Right cardiac atrium (tissue), 5 donors: ENCODE results near the gene SOX2. TPM values are rescaled to one million over a fixed set of nuclear protein-coding genes. Genes with fewer than 3 reads are reported as not detected.

ENCODE experiments used
- ATAC-seq, 2 donors: fragments of 200-7000 bp; cut with Tn5 transposase; one replicate each; pipeline versions ENCODE4 v1.8.0 to v1.9.1; 2020; ENCODE audit warnings: moderate library complexity in 2 of 2, mild to moderate bottlenecking in 1 of 2
- DNase-seq, 3 donors: peaks; one replicate each; pipeline ENCODE4 v3.0.0-alpha.2; 2020
- H3K27ac ChIP-seq: one replicate; pipeline ENCODE4 v1.5.1; 2013; ENCODE audit warnings: mild to moderate bottlenecking, low read length, control low read depth, moderate library complexity
- H3K27me3 ChIP-seq: one replicate; pipeline ENCODE4 v1.6.1; 2013; ENCODE audit not compliant: control insufficient read depth, insufficient read depth
- H3K4me1 ChIP-seq: one replicate; pipeline ENCODE4 v1.6.1; 2013; ENCODE audit warnings: low read length; ENCODE audit not compliant: control insufficient read depth, insufficient read depth
- H3K4me3 ChIP-seq: one replicate; pipeline ENCODE4 v1.5.1; 2013; ENCODE audit warnings: low read length, control low read depth
- H3K9me3 ChIP-seq: one replicate; pipeline ENCODE4 v1.6.1; 2013; ENCODE audit warnings: low read length; ENCODE audit not compliant: control insufficient read depth
- WGBS: extraction: QIAGEN DNeasy Blood & Tissue Kit; methylation state at CpG from one replicate; pipeline ENCODE4 v1.1.7; 2013; 5-methylcytosine and 5-hydroxymethylcytosine counted together
- intact Hi-C, 4 donors: fragments of 100-400 bp; cut with DNase I; formaldehyde crosslinking; loops; one replicate each; pipeline versions ENCODE4 v1.11.0 to v1.14.0; 2022 to 2023
- polyA plus RNA-seq: library from polyadenylated mRNA; stranded (reverse); fragments of 200-250 nt; gene quantifications from one replicate; pipeline ENCODE4 v1.2.3, GENCODE V29; 2013
- total RNA-seq, 4 donors: library from RNA; stranded (reverse); fragmentation: NEBNext Ultra II Directional; extraction: Animal tissue kit (Norgen Biotek cat#: 25700); gene quantifications; one replicate each; pipeline ENCODE4 v1.2.1, GENCODE V29; 2021
- donor health status: healthy with polysubstance abuse.
- donor health status: DM: no; HTN: yes; CAD: no.
- donor health status: DM: no; HTN: no; CAD: no.
- donor health status: DM: no; HTN: yes; CAD: no; lungs with severe emphysema.
- donor health status: DM: yes; HTN: yes; CAD: no.

SOX2 gene
- total and polyA plus RNA-seq, 5 donors = 0.17 to 1.0 (median 0.28) TPM; not detected in 1

- Histone ChIP-seq H3K27me3 (peaks cover 10% of the 10 kb centered on the region), H3K4me1 (no peaks in the 10 kb centered on the region), H3K27ac (no peak overlapping the region), H3K4me3 (no peak overlapping the region), H3K9me3 (no peaks in the 10 kb centered on the region)
- DNase-seq = no peak
- intact Hi-C loops = loop anchor here in 1 of 4 donors (10.0 kb wide), 1 partner anchor 528 kb away; no protein-coding TSS in a partner anchor
- ATAC-seq = no peak
- 14% methylated on average over 5 of the region's 5 CpGs for WGBS
Measured at GRCh38 chr3:181716966-181717365, 5.2 kb downstream of the SOX2 start.

- Histone ChIP-seq H3K27ac (no peak overlapping the region), H3K4me3 (no peak overlapping the region), H3K4me1 (no peaks in the 10 kb centered on the region), H3K27me3 (peaks cover 12% of the 10 kb centered on the region), H3K9me3 (no peaks in the 10 kb centered on the region)
- WGBS = 23% methylated on average over 6 of the region's 6 CpGs
- ATAC-seq (no peak), DNase-seq (no peak)
- intact Hi-C loops = loop anchor here in 1 of 4 donors (10.0 kb wide), 1 partner anchor 527 kb away; no protein-coding TSS in a partner anchor
Measured at GRCh38 chr3:181717549-181718171, 5.9 kb downstream of the SOX2 start.

DNA sequence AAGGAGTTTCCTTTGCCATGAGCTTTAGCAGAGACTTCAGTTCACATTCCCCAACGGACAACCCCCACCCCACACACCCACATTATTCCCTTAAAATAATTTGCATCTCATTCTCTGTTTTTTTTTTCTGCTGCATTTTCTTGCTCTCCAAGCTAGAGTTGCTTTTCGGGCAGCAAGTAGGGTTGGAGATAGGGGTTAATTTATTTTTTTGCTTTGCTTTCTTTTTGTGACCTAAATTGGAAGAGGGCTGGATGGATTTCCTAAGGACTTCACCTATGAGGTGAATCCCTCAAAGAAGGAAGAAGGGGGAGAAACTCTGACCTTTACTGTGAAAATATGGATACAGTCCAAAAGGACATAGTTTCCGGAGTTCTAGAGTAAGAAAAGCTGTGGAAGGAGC lies 6.6 kb downstream of the SOX2 start:
- H3K4me3 ChIP-seq = no peak overlapping the region
- H3K4me1 ChIP-seq = no peaks in the 10 kb centered on the region
- no peaks in the 10 kb centered on the region for H3K9me3 ChIP-seq
- peaks cover 12% of the 10 kb centered on the region for H3K27me3 ChIP-seq
- WGBS = 24% methylated on average over 3 of the region's 3 CpGs
- DNase-seq = no peak
- no peak overlapping the region for H3K27ac ChIP-seq
- no peak for ATAC-seq
- intact Hi-C loops = loop anchor here in 1 of 4 donors (10.0 kb wide), 1 partner anchor 526 kb away; no protein-coding TSS in a partner anchor

DNA sequence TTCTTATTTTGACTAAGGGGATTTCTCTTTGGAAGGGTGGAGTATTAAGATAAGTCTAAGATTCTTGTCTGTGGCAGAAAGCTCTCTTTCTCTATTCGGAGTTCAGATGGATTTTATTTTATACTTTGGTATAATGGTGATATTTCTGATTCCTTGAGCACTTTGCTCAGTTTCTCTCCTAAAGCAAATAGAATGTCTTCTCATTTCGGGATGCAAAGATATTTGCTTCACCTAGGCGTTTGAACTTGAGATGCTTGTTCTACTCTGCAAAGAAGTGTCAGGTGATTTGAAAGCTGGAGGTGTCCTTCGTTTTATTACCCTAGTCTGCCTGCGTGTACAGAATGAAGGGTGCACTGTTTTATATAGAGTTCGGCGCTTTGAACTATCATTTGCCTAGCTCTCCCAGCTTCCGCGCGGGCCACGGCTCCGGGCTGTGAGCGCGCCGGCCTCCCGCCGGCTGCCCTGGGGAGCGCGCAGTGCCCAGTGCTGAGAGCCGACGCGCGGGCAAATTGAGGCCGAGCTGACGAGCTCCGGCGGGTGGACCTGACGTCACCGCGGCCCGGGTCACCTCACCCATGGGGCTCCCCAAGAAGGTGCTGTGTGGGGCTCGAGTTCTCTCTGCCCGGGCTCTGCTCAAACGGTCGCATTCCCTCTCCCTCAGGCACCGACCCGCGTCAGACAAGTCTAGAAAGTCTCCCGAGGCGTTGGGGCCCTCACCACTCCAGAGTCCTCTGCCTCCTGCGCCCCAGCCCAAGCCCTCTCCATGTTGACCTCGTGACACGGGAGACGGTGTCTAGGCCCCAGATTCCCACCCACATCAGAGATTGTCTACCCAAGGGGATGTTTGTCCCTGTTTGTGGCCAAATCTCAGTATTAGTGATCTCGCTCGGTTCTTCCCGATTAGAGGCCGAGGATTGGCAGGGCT lies 7.5 kb downstream of the SOX2 start:
- DNase-seq (no peak), ATAC-seq (no peak)
- H3K4me1 ChIP-seq = no peaks in the 10 kb centered on the region
- intact Hi-C loops = loop anchor here in 1 of 4 donors (10.0 kb wide), 1 partner anchor 526 kb away; no protein-coding TSS in a partner anchor
- 7% methylated on average over 48 of the region's 48 CpGs for WGBS
- H3K27me3 ChIP-seq = peaks cover 12% of the 10 kb centered on the region
- no peaks in the 10 kb centered on the region for H3K9me3 ChIP-seq
- no peak overlapping the region for H3K4me3 ChIP-seq
- no peak overlapping the region for H3K27ac ChIP-seq

- no peak overlapping the region for H3K27ac ChIP-seq
- ATAC-seq (no peak), DNase-seq (no peak)
- no peaks in the 10 kb centered on the region for H3K9me3 ChIP-seq
- 7% methylated on average over 23 of the region's 23 CpGs for WGBS
- no peak overlapping the region for H3K4me3 ChIP-seq
- peaks cover 6% of the 10 kb centered on the region for H3K27me3 ChIP-seq
- intact Hi-C loops = loop anchor here in 1 of 4 donors (10.0 kb wide), 1 partner anchor 525 kb away; no protein-coding TSS in a partner anchor
- no peaks in the 10 kb centered on the region for H3K4me1 ChIP-seq
Measured at GRCh38 chr3:181719991-181720680, 8.4 kb downstream of the SOX2 start.

GRCh38 chr3:181721046-181721875 lies 9.5 kb downstream of the SOX2 start:
- Histone ChIP-seq H3K27me3 (peaks cover 6% of the 10 kb centered on the region), H3K9me3 (no peaks in the 10 kb centered on the region), H3K4me1 (no peaks in the 10 kb centered on the region), H3K4me3 (no peak overlapping the region), H3K27ac (no peak overlapping the region)
- ATAC-seq (no peak), DNase-seq (no peak)
- intact Hi-C loops = no loop called here
- 31% methylated on average over 4 of the region's 4 CpGs for WGBS

- H3K27ac ChIP-seq = no peak overlapping the region
- peaks cover 6% of the 10 kb centered on the region for H3K27me3 ChIP-seq
- ATAC-seq = no peak
- H3K4me3 ChIP-seq = no peak overlapping the region
- DNase-seq = no peak
- WGBS = 12% methylated on average over 4 of the region's 4 CpGs
- no peaks in the 10 kb centered on the region for H3K9me3 ChIP-seq
- H3K4me1 ChIP-seq = peaks cover 2% of the 10 kb centered on the region
- intact Hi-C loops = no loop called here
Measured at GRCh38 chr3:181722156-181722555, 10.4 kb downstream of the SOX2 start.

DNA sequence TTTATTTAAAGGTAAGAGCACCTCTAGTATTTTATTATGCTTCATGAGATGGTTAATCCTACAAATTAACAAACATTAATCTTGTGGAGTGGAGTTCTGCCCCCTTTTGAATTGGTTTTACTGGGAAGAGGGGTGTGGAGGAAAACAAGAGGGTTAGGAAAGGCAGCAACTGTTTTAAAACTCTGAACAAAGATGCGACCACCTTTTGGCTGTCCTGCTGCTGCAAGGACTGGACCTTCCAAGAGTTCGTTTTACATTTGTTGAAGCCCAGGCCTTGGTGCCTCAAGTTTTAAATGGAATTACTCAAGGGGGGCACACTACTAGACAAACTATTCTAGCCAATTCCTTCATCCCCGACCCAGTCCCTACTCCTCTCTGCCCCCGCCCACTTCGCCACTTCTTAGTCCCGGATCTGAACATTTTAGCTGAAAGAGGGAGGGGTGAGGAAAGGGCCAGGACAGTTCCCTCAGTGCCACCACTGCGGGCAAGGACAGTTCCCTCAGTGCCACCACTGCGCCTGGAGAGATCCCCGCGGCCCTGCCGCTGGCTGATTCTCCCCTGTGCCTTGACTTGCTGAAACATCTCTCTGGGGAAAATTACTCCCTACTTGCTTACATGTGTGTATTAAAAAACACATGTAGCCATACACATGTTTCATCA lies 11.2 kb downstream of the SOX2 start:
- intact Hi-C loops = no loop called here
- Histone ChIP-seq H3K27ac (no peak overlapping the region), H3K27me3 (peaks cover 6% of the 10 kb centered on the region), H3K4me3 (no peak overlapping the region), H3K9me3 (no peaks in the 10 kb centered on the region), H3K4me1 (peaks cover 4% of the 10 kb centered on the region)
- no peak for DNase-seq
- no peak for ATAC-seq
- WGBS = 6% methylated on average over 11 of the region's 11 CpGs

GRCh38 chr3:181723625-181724191 lies 12.0 kb downstream of the SOX2 start:
- no peak overlapping the region for H3K4me3 ChIP-seq

More at GRCh38 chr3:181723625-181724191, 12.0 kb downstream of the SOX2 start:
- 10% methylated on average over 27 of the region's 27 CpGs for WGBS
- intact Hi-C loops = no loop called here
- H3K9me3 ChIP-seq = no peaks in the 10 kb centered on the region
- H3K4me1 ChIP-seq = peaks cover 4% of the 10 kb centered on the region
- H3K27ac ChIP-seq = no peak overlapping the region
- DNase-seq (no peak), ATAC-seq (no peak)
- H3K27me3 ChIP-seq = peaks cover 4% of the 10 kb centered on the region
